IPS-11a (cell line): ENCODE measurements around the gene STX4.

Experiments
- H3K4me3 ChIP-seq: one replicate; pipeline ENCODE4 v1.5.1; 2013; ENCODE audit warnings: low read depth, low read length, control low read depth

The STX4 gene

GRCh38 chr16:31061813-31062440 lies 28.6 kb downstream of the STX4 start:
- no peak overlapping the region for H3K4me3 ChIP-seq

- no peak overlapping the region for H3K4me3 ChIP-seq
These were observed 30.1 kb downstream of the STX4 start for GRCh38 chr16:31063495-31063842.

- no peak overlapping the region for H3K4me3 ChIP-seq
These were observed 30.7 kb downstream of the STX4 start for GRCh38 chr16:31063843-31064611.

GRCh38 chr16:31064882-31065461 lies 31.6 kb downstream of the STX4 start:
- H3K4me3 ChIP-seq: no peak overlapping the region

GRCh38 chr16:31067342-31067741 lies 34.0 kb downstream of the STX4 start:
- no peak overlapping the region for H3K4me3 ChIP-seq

GRCh38 chr16:31071861-31072260 lies 38.5 kb downstream of the STX4 start:
- H3K4me3 ChIP-seq: peak overlapping the region; percentile 99

GRCh38 chr16:31072540-31073141 lies 39.3 kb downstream of the STX4 start:
- H3K4me3 ChIP-seq: peak overlapping the region; percentile 99

- peak overlapping the region; percentile 99 for H3K4me3 ChIP-seq
These were observed 40.0 kb downstream of the STX4 start for GRCh38 chr16:31073142-31073969.

- peak within 1 kb of the TSS; percentile 99 for H3K4me3 ChIP-seq
These were observed 40.8 kb downstream of the STX4 start, which contains the start of the genes ZNF646 and ZNF668 for GRCh38 chr16:31073970-31074813. TSS of gene ZNF646 (plus strand) at chr16:31074422. CDS start at chr16:31076325, 1,903 bp downstream. TSS of gene ZNF668 (minus strand) at chr16:31074240. CDS start at chr16:31064459, 9,781 bp downstream.

GRCh38 chr16:31074814-31075183 lies 41.4 kb downstream of the STX4 start:
- H3K4me3 ChIP-seq: peak overlapping the region; percentile 99

- H3K4me3 ChIP-seq: no peak overlapping the region
These were observed 43.0 kb downstream of the STX4 start for GRCh38 chr16:31076319-31076718.

- no peak overlapping the region for H3K4me3 ChIP-seq
These were observed 43.7 kb downstream of the STX4 start for GRCh38 chr16:31077024-31077423.

- no peak overlapping the region for H3K4me3 ChIP-seq
These were observed 44.4 kb downstream of the STX4 start for GRCh38 chr16:31077592-31078396.

- H3K4me3 ChIP-seq: no peak overlapping the region
These were observed 45.4 kb downstream of the STX4 start for GRCh38 chr16:31078597-31079341.

- no peak overlapping the region for H3K4me3 ChIP-seq
These were observed 46.1 kb downstream of the STX4 start for GRCh38 chr16:31079342-31079944.

- H3K4me3 ChIP-seq: no peak overlapping the region
These were observed 46.8 kb downstream of the STX4 start for GRCh38 chr16:31080035-31080629.

- no peak overlapping the region for H3K4me3 ChIP-seq
These were observed 47.5 kb downstream of the STX4 start for GRCh38 chr16:31080756-31081419.
